AG04449 (cell line): Measurements from ENCODE around the gene CCS.

ENCODE experiments used
- CTCF ChIA-PET: fragments of 350-600 bp; formaldehyde crosslinking; extraction: SDS; loops from one replicate; lab custom pipeline; 2021; ENCODE audit warnings: antibody characterized with exemption; lab: Yijun Ruan, JAX
- POLR2A ChIA-PET: fragments of 400-600, 350-600 bp; formaldehyde crosslinking; extraction: SDS; loops from one replicate; lab custom pipeline; 2020; ENCODE audit warnings: antibody characterized with exemption, inconsistent platforms; lab: Yijun Ruan, JAX
- DNase-seq: peaks from one replicate; pipeline ENCODE4 v3.0.0-alpha.2; 2010; ENCODE audit warnings: low read depth, low spot score
- H3K4me3 ChIP-seq: 2 replicates; pipeline ENCODE4 v1.5.1; 2011; ENCODE audit warnings: low read depth, mild to moderate bottlenecking, control low read depth, low read length
- TF ChIP-seq, protein P1 (sequence below): IDR thresholded peaks from one replicate; pipeline ENCODE4 v1.5.1; 2011; ENCODE audit warnings: mild to moderate bottlenecking, moderate library complexity, low read length, control low read depth, inconsistent platforms; ENCODE audit not compliant: insufficient read depth; ENCODE audit errors: missing control alignments

CCS gene

DNA sequence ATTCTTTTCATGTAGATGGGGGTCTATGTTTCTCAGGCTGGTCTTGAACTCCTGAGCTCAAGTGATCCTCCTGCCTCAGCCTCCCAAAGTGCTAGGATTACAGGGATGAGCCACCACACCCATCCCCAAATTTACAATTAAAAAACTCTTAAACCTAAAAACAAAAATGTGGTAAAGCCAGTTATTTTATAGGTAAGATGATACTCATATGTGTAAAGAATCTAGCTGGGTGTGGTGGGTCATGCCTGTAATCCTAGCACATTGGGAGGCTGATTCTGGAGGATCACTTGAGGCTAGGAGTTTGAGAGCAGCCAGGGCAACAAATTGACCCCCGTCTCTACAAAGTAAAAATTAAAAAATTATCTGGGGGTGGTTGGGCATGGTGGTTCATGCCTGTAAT, 19.5 kb downstream of the CCS start:
- ChIA-PET CTCF (interaction anchor here (0.9 to 2.1 kb wide), 3 partner anchors 10 to 20 kb away, joined by 3 to 7 read pairs (median 3); partner anchors contain the start of genes CCDC87 and CCS), POLR2A (interaction anchor here (1.1 kb wide), 1 partner anchor 26 kb away, joined by 3 read pairs; the partner anchor contains the start of gene RBM4)
- H3K4me3 ChIP-seq = no peak overlapping the region
- TF ChIP-seq, protein P1, sequence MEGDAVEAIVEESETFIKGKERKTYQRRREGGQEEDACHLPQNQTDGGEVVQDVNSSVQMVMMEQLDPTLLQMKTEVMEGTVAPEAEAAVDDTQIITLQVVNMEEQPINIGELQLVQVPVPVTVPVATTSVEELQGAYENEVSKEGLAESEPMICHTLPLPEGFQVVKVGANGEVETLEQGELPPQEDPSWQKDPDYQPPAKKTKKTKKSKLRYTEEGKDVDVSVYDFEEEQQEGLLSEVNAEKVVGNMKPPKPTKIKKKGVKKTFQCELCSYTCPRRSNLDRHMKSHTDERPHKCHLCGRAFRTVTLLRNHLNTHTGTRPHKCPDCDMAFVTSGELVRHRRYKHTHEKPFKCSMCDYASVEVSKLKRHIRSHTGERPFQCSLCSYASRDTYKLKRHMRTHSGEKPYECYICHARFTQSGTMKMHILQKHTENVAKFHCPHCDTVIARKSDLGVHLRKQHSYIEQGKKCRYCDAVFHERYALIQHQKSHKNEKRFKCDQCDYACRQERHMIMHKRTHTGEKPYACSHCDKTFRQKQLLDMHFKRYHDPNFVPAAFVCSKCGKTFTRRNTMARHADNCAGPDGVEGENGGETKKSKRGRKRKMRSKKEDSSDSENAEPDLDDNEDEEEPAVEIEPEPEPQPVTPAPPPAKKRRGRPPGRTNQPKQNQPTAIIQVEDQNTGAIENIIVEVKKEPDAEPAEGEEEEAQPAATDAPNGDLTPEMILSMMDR = no peak
- DNase-seq = no peak

DNA sequence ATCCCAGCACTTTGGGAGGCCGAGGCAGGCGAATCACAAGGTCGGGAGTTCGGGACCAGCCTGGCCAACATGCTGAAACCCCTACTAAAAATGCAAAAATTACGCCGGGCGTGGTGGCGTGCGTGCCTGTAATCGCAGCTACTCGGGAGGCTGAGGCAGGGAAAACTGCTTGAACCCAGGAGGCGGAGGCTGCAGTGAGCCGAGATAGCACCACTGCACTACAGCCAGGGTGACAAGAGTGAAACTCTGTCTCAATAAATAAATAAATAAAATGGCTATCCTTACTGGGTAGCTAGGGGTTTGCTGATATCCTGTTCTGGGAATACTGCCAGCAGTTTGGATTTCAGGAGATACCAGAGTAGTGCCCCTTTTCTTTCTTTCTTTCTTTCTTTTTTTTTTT, 21.1 kb downstream of the CCS start:
- TF ChIP-seq, protein P1 = no peak
- ChIA-PET POLR2A (no interaction called here), CTCF (no interaction called here)
- DNase-seq = no peak
- H3K4me3 ChIP-seq = no peak overlapping the region

DNA sequence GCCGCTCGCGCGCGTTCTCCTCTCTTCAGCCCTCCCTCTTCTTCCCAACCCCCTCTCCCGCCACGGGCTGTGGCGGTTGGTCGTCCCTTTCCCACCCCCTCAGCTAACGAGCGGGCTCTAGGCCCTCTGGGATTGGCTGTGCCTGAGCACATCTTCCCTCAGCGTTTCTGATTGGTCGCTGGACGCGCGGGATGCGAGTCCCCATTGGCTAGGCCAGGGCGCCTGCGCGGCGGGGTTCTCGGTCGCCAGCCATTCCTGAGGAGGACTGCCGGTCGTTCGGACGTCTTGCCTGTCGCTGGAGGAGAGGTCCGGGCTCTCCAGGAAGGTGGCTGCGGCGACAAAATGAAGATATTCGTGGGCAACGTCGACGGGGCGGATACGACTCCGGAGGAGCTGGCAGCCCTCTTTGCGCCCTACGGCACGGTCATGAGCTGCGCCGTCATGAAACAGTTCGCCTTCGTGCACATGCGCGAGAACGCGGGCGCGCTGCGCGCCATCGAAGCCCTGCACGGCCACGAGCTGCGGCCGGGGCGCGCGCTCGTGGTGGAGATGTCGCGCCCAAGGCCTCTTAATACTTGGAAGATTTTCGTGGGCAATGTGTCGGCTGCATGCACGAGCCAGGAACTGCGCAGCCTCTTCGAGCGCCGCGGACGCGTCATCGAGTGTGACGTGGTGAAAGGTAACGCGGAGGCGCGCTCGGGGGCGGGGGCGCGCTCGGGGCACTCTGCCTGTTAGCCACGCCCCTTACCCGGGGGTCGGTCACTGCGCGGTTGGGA, 23.6 kb downstream of the CCS start, which contains the start of gene RBM14:
TSS of gene RBM14 (plus strand) at position 252 of the 776 bp plus-strand sequence. CDS start at position 343, 91 bp downstream.
- ChIA-PET CTCF (interaction anchor here (1.2 kb wide), 1 partner anchor 16 kb away, joined by 3 read pairs; no protein-coding TSS in a partner anchor), POLR2A (interaction anchor here (0.6 to 3.2 kb wide), 18 partner anchors 8 to 1704 kb away, joined by 3 to 37 read pairs (median 6); partner anchors contain the start of genes CCDC87, RBM4, RBM4B and RIN1)
- TF ChIP-seq, protein P1 = no peak
- DNase-seq = peak; percentile 93
- peak within 1 kb of the TSS; percentile 94 for H3K4me3 ChIP-seq

DNA sequence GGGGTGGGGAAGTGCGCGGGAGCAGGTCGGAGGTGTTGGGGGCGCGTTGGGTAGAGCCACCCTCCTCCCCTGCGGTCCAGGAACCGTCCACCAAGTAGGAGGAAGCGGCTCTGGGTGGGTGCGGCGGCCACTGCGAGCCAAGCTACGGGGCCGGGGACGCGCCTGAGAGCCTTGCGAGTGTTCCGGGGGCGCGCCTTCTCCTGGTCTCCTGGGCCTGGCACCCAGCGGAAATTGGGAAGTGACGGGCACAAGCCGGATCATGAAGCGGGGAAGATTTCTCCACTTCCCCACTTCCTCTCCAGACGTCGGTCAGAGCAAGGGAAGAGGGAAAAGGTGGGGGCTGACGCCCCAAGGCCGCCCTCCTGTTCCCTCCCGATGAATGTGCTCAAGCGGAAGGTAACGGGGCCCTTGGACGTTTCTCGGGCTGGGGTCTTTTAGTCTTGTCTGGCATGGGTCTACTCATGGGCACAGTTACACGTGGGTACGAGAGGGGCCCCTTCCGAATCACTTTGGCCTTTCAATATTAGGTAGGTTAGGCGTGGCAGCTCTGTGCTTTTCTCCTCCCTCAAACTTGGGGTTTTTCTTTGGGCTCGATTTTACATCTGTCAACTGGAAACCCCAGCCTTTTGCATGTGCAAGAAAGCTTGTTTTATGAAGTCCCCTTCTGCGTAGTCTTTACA, 24.3 kb downstream of the CCS start:
- peak overlapping the region; percentile 94 for H3K4me3 ChIP-seq
- ChIA-PET CTCF (interaction anchor here (0.8 to 1.3 kb wide), 3 partner anchors 15 to 25 kb away, joined by 3 read pairs; partner anchors contain the start of genes CCDC87 and CCS), POLR2A (interaction anchor here (0.7 to 3.2 kb wide), 11 partner anchors 8 to 281 kb away, joined by 3 to 37 read pairs (median 7); partner anchors contain the start of genes CCDC87, RBM4, RBM4B and RIN1)
- no peak for DNase-seq
- TF ChIP-seq, protein P1 = no peak

DNA sequence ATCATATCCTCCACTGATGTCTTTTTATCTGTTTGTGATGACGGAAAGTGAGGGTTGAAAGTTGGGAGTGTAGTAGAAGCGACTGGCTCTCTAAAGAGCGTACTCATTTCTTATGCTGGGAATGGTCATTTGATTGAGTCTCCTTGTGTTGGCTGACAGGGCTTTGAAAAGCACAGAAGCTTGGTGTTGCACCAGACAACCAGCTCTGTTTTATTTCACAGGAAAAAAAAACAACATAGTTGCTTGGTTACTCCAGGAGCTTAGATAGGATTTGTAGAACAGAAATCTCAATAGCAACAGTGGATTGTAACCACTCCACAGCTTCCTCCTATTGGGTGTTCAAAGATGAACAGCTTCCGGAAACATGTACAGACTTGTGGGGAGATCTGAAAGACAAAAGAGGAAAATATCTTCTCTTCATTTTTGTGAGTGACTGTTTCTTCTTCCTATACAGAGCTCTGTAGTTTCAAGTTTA, 26.1 kb downstream of the CCS start:
- CTCF ChIA-PET = interaction anchor here (0.8 to 1.5 kb wide), 3 partner anchors 10 to 263 kb away, joined by 3 to 5 read pairs (median 3); partner anchors contain the start of gene RBM4
- DNase-seq = no peak
- H3K4me3 ChIP-seq = peak overlapping the region; percentile 94
- POLR2A ChIA-PET = interaction anchor here (0.6 to 3.2 kb wide), 5 partner anchors 8 to 52 kb away, joined by 3 to 15 read pairs (median 3); partner anchors contain the start of gene RBM4
- TF ChIP-seq, protein P1 = no peak
